HG03457 (cell line): ENCODE results near the gene LRMDA.
"Not testable (repeated sequence)": the region's sequence is repeated elsewhere in the genome, so short reads cannot be mapped to it uniquely, and the experiment has no call there.

Experiments used
- ATAC-seq: cut with Tn5 transposase; IDR thresholded peaks from one replicate; pipeline ENCODE4 v1.9.1; 2021; ENCODE audit warnings: moderate number of reproducible peaks; ENCODE audit not compliant: unreplicated experiment

The LRMDA gene

DNA sequence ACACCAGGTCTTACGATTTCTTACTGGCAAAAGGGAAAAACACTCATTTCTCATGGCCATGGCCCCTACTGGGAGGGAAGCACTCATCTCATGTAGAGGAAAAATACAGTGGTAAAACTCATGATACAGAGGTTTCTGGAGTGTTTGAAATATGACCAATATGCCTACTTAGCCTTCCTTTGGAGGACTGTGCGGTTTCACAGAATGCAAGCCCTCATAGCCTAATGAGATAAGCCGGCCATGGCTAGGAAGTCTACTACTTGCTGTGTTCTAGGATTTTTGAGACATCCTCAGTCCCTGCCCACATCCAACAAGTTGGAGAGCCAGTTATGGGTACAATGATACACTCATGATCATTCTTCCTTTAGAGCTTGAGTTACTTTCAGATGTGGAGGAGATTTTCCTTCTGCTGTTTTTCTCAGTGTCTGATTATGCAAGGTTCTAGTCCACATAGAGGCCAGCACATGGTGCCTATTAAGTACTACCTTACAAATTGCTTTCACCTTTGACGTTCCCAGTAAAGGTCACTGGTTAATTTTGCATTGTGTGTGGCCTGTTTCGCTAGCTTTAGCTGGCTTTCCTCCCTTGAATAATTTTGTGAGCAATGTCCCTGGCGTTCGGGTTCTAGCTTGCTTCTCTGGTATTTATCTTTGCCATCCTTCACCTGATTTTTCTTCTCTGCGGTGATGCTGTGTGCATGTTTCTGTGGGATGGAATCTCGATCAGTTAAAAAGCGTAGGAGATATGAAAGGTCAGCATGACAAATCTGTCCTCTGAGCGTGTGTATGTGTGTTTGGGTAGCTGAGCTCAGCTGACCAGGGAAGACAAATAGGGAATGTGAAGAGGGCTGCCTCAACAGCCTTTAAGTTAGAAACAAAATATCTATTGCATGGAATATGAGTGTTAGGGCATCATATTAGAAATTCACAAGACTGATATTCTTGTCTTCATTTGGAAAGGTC is 295.4 kb downstream of the LRMDA start:
- no peak for ATAC-seq

GRCh38 chr10:75730847-75731246 is 299.4 kb downstream of the LRMDA start:
- ATAC-seq: no peak

- no peak for ATAC-seq
Measured at GRCh38 chr10:75733135-75733890, 301.9 kb downstream of the LRMDA start.

DNA sequence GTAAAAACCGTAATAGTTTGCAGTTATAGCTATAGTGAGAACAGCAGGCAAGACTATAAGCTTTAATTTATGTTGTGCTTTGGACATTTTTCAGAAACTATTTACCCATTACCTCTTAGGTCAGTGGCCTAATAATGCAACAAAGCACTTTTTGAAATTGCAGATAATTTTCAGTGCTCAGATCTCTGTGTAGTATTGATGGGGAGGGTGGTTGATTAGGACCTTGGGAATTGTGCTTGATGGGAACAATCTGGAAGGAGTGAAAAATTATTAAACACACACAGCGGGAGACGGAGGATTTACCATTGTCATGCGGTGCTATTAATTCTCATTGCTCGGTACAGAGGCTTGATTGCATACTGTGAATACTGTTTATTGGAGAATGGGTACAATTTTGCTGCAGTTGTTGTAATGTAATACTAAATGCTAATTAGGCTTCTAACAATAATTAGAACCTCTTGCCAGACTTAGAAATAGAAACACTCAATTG is 304.8 kb downstream of the LRMDA start:
- ATAC-seq: no peak

DNA sequence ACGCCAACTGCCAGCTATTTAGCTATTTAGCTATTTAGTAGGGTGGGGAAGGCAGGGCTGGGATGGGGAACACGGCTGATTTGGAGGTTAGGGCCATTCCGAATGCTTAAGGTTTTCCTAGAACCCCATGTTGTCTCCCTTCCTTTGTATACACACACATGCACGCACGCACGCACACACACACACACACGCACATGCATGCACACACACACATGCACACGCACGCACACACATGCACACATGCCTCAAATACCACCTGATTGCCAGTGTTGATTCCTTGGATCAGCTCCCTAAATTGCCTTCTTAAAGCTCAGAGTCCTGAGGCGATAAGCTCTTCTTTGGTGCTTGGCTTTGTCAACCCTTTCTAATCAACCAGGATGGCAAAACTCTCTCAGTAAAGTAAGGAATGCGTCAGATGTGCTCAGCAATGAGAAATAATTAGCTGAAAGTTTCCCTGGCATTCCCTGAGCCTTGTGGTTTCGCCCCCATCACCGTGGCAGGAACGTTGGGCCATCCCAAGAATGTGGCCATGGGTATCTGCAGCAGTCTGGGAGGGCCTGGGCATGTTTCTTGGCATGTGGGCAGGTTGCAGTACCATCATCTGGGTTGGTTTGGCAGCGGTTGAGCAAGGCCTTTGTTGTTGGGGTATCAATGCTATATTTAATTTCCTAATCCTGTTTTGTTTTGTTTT is 305.6 kb downstream of the LRMDA start:
- ATAC-seq: no peak

DNA sequence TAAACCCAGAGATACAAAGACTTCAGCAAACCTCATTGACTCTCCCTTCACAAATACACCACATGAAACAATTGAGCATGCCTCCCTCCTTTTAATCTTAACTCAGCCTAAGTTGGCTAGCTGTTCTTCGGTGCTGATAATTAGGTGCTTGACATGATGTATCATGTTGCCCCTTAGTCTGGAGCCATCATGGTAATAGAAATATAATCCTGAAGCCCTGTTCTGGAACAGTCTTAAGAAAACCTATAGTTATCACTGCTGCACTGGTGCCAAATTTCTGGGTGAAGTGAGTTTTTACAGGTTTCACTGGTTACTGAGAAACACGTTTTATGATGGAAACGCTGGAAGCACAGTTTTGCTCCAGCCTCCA is 306.1 kb downstream of the LRMDA start:
- no peak for ATAC-seq

DNA sequence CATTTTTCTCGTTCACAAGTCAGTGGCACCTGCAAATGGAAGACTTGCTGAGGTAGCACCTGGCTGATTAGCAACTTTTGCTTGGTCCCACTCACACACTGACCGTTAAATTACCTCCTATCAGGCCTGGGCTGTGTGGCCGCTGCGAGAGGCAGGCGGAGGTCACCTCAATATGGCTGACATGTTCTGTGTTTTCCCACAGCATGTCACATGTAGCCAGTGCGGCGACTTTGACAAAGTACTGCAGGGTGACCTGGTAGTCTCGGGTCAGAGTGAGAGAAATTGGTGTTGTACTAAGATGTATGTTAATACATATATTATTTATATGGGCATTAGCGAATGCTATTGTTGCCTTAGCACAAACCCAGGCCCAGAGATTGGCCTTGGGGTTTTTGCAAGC is 307.5 kb downstream of the LRMDA start:
- no peak for ATAC-seq

- no peak for ATAC-seq
Measured at GRCh38 chr10:75739414-75740143, 308.2 kb downstream of the LRMDA start.

DNA sequence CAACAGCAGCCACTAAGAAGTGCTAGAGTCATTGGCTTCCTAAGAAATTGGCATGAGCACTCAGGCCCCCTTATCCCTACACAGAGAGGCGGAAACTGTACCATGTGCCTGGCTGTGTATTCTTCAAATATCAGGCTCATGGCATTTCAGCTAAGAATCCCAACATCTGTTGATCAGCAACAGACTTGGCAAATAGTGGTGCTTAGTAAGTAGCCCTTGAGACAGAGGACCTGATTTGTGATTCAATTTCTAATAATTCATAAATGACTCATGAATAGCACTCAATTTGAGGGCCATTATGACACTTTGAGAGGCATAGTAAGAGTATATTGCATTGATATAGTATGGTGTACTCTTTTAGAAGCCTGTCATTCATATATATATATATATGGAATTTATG is 309.1 kb downstream of the LRMDA start:
- ATAC-seq: no peak

DNA sequence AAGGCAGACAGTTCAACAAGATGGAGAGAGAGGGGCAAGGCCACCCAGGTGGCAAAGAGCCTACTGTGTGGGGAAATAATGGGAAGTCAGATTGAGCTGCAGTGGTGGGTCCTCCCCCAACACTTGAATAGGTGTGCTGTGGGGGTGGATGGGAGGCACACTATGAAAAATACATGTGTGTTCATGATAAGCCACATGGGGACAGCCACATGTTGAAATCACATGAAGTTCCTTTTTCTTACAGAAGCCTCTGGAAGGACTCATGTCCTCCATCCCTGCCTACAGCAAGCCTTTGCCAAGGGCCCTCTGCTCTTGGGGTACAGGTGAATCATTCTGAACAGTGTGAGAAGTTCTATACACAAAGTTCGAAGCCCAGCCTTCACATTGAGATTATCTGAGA is 310.9 kb downstream of the LRMDA start:
- ATAC-seq: no peak

- ATAC-seq: no peak
Measured at GRCh38 chr10:75743291-75743778, 311.9 kb downstream of the LRMDA start.

GRCh38 chr10:75744261-75744660 is 312.8 kb downstream of the LRMDA start:
- no peak for ATAC-seq

DNA sequence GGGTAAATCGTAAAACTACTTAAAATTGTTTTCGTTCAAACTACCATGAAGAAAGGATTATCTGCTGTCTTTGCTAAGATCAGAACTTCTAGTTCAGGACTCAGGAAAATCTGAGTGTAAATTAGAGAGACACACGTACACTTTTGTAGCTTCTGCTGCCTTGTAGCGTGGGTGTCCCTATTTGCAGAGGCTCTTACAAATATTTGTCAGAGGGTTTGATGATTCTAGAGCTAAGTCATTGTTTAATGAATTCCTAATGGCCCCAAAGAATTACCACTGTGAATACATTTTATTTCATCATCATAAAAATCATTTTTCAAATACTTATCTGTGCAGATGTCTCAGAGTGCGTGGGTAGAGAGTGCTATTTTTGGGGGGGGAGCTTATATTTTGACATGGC is 314.9 kb downstream of the LRMDA start:
- ATAC-seq: no peak

DNA sequence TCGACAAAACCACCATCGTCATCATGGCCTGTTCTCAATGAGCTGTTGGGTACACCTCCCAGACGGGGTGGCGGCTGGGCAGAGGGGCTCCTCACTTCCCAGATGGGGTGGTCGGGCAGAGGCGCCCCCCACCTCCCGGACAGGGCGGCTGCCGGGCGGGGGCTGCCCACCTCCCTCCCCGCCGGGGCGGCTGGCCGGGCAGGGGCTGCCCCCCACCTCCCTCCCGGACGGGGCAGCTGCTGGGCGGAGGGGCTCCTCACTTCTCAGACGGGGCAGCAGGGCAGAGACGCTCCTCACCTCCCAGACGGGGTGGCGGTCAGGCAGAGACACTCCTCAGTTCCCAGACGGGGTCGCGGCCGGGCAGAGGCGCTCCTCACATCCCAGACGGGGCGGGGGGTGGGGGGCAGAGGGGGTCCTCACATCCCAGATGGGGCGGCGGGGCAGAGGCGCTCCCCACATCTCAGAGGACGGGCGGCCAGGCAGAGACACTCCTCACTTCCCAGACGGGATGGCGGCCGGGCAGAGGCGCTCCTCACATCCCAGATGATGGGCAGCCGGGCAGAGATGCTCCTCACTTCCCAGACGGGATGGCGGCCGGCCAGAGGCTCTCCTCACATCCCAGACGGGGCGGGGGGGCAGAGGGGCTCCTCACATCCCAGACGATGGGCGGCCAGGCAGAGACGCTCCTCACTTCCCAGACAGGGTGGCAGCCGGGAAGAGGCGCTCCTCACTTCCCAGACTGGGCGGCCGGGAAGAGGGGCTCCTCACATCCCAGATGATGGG is 318.9 kb downstream of the LRMDA start:
- not testable (repeated sequence) for ATAC-seq

DNA sequence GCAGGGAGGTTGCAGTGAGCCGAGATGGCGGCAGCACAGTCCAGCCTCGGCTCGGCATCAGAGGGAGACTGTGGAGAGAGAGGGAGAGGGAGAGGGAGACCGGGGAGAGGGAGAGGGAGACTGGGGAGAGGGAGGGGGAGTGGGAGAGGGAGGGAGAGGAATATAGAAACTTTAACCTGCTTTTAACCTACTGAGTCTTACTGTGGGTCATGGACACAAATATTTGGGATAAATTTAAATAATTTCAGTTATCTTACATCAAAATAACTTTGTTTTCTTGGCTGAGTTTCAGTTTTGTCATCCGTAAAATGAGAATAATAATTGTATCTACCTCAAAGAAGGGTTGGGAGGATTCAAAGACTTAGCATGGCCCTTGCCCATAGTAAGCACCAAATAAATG is 319.8 kb downstream of the LRMDA start:
- ATAC-seq: no peak

DNA sequence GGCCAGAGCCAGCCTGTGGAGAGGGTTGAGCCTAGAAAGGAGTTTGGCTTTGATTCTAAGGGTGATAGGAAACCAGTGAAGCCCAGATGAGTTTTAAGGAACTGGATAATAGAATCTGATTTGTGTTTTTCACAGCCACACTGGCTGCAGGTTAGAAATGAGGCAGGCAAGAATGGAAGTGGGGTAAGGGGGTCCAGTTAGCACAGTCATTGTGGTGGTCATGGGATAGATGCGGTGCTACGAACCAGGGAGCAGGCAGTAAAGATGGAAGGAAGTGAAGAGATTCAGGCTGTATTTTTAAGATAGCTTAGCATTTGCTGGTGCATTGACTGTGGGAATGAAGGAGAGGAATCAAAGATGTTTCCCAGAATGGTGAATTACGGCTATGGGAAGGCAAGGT is 322.2 kb downstream of the LRMDA start:
- ATAC-seq: no peak

GRCh38 chr10:75754096-75754831 is 322.8 kb downstream of the LRMDA start:
- ATAC-seq: no peak

GRCh38 chr10:75755528-75755927 is 324.1 kb downstream of the LRMDA start:
- ATAC-seq: no peak

GRCh38 chr10:75761289-75761688 is 329.9 kb downstream of the LRMDA start:
- no peak for ATAC-seq
